IMR-90 (cell line): Measurements from ENCODE around the gene MAPK1. TPM values are rescaled to one million over a fixed set of nuclear protein-coding genes. Genes with fewer than 3 reads are reported as not detected.

Source experiments
- ATAC-seq: fragments of 200-7000 bp; cut with Tn5 transposase; 2 replicates; pipeline ENCODE4 v1.9.1; 2020; ENCODE audit warnings: low read depth, mild to moderate bottlenecking, moderate library complexity
- BruUV-seq: library from RNA; stranded (reverse); fragments of 400-500 nt; replicated peaks from 2 replicates; lab custom pipeline; 2021; lab: Mats Ljungman, UMichigan
- CTCF ChIA-PET: fragments of 300-600 bp; formaldehyde crosslinking; extraction: SDS; loops from one replicate; lab custom pipeline; 2021; ENCODE audit warnings: antibody characterized with exemption; lab: Yijun Ruan, JAX
- POLR2A ChIA-PET: fragments of 300-600 bp; sonication (Branson Sonifier 250); formaldehyde crosslinking; loops from one replicate; lab custom pipeline; 2022; ENCODE audit warnings: antibody characterized with exemption; ENCODE audit not compliant: unreplicated experiment; lab: Charles Lee
- DNase-seq: peaks from one replicate; pipeline ENCODE4 v3.0.0; 2013
- H2AFZ ChIP-seq: replicated peaks from 2 replicates; pipeline ENCODE3; 2013; ENCODE audit warnings: low read length, mild to moderate bottlenecking; ENCODE audit not compliant: poor library complexity
- H2AK5ac ChIP-seq: 2 replicates; pipeline ENCODE4 v1.6.1; 2013; ENCODE audit warnings: low read depth, low read length, inconsistent platforms
- H2AK9ac ChIP-seq: replicated peaks from 2 replicates; pipeline ENCODE3; 2013; ENCODE audit warnings: mild to moderate bottlenecking, low read depth, low read length, moderate library complexity; ENCODE audit not compliant: poor library complexity
- H2BK120ac ChIP-seq: 2 replicates; pipeline ENCODE4 v1.6.1; 2013; ENCODE audit warnings: low read depth, low read length, inconsistent platforms
- H2BK15ac ChIP-seq: 3 replicates; pipeline ENCODE4 v1.6.1; 2013; ENCODE audit warnings: low read depth, low read length, inconsistent platforms
- H2BK20ac ChIP-seq: 2 replicates; pipeline ENCODE4 v1.6.1; 2013; ENCODE audit warnings: low read depth, mild to moderate bottlenecking, inconsistent platforms, low read length, moderate library complexity
- H2BK5ac ChIP-seq: 2 replicates; pipeline ENCODE4 v1.6.1; 2013; ENCODE audit warnings: mild to moderate bottlenecking, low read depth, low read length, inconsistent platforms; ENCODE audit not compliant: poor library complexity, severe bottlenecking
- H3K14ac ChIP-seq: replicated peaks from 2 replicates; pipeline ENCODE4 v1.6.1; 2013; ENCODE audit warnings: low read depth, low read length, inconsistent platforms
- H3K18ac ChIP-seq: 2 replicates; pipeline ENCODE4 v1.6.1; 2013; ENCODE audit warnings: low read depth, low read length, control low read depth
- H3K23ac ChIP-seq: 2 replicates; pipeline ENCODE4 v1.6.1; 2013; ENCODE audit warnings: low read depth, low read length, inconsistent platforms
- H3K27ac ChIP-seq: 2 replicates; pipeline ENCODE4 v1.5.1; 2013; ENCODE audit warnings: mild to moderate bottlenecking, control low read depth, low read length; ENCODE audit not compliant: insufficient read depth
- H3K27me3 ChIP-seq: 2 replicates; pipeline ENCODE4 v1.6.1; 2013; ENCODE audit warnings: low read length; ENCODE audit not compliant: control insufficient read depth, insufficient read depth
- H3K36me3 ChIP-seq: 2 replicates; pipeline ENCODE4 v1.6.1; 2013; ENCODE audit warnings: low read length, mixed read lengths; ENCODE audit not compliant: control insufficient read depth, insufficient read depth
- H3K4ac ChIP-seq: 2 replicates; pipeline ENCODE4 v1.6.1; 2013; ENCODE audit warnings: low read depth, low read length, inconsistent platforms
- H3K4me1 ChIP-seq: 2 replicates; pipeline ENCODE4 v1.6.1; 2013; ENCODE audit warnings: low read length, mixed read lengths; ENCODE audit not compliant: control insufficient read depth, insufficient read depth
- H3K4me2 ChIP-seq: 2 replicates; pipeline ENCODE4 v1.6.1; 2013; ENCODE audit warnings: low read depth, mild to moderate bottlenecking, control low read depth, low read length, moderate library complexity
- H3K4me3 ChIP-seq: 2 replicates; pipeline ENCODE4 v1.5.1; 2013; ENCODE audit warnings: low read depth, mild to moderate bottlenecking, control low read depth, low read length, moderate library complexity; ENCODE audit not compliant: insufficient read depth
- H3K56ac ChIP-seq: 2 replicates; pipeline ENCODE4 v1.6.1; 2013; ENCODE audit warnings: low read length, inconsistent platforms; ENCODE audit not compliant: insufficient read depth; ENCODE audit errors: extremely low read depth
- H3K79me1 ChIP-seq, 2 experiments: 2 replicates each; pipeline ENCODE4 v1.6.1; 2013; ENCODE audit warnings: low read length in 2 of 2, inconsistent platforms in 1 of 2, low read depth in 1 of 2
- H3K9ac ChIP-seq: 2 replicates; pipeline ENCODE4 v1.6.1; 2013; ENCODE audit warnings: low read depth, low read length, control low read depth
- H3K9me1 ChIP-seq: 2 replicates; pipeline ENCODE4 v1.6.1; 2013; ENCODE audit warnings: low read length, inconsistent platforms; ENCODE audit not compliant: insufficient read depth
- H3K9me3 ChIP-seq: 2 replicates; pipeline ENCODE4 v1.6.1; 2013; ENCODE audit warnings: low read length; ENCODE audit not compliant: control insufficient read depth, insufficient read depth
- H4K20me1 ChIP-seq: 2 replicates; pipeline ENCODE4 v1.6.1; 2013; ENCODE audit warnings: low read length, inconsistent platforms; ENCODE audit not compliant: insufficient read depth
- H4K5ac ChIP-seq: 2 replicates; pipeline ENCODE4 v1.6.1; 2013; ENCODE audit warnings: mild to moderate bottlenecking, low read depth, low read length, control low read depth
- H4K8ac ChIP-seq, 2 experiments: 2 replicates each; pipeline ENCODE4 v1.6.1; 2013; ENCODE audit warnings: low read depth in 2 of 2, low read length in 2 of 2, control low read depth in 1 of 2, inconsistent platforms in 1 of 2
- H4K91ac ChIP-seq: 2 replicates; pipeline ENCODE4 v1.6.1; 2013; ENCODE audit warnings: low read depth, low read length, inconsistent platforms; ENCODE audit not compliant: insufficient read depth
- CEBPB ChIP-seq: IDR thresholded peaks from 2 replicates; pipeline ENCODE4 v1.6.1; 2012; ENCODE audit warnings: low read depth, low read length, improper control_type of control experiment
- CHD1 ChIP-seq: IDR thresholded peaks from 2 replicates; pipeline ENCODE4 v1.6.1; 2012; ENCODE audit warnings: low read depth, low read length, improper control_type of control experiment
- FOS ChIP-seq: fragments of 150-350 bp; IDR thresholded peaks from 2 replicates; pipeline ENCODE4 v1.6.1; 2016; ENCODE audit warnings: low read depth, low read length
- MAFK ChIP-seq: IDR thresholded peaks from 2 replicates; pipeline ENCODE4 v1.6.1; 2012; ENCODE audit warnings: low read depth, low read length, improper control_type of control experiment
- MAZ ChIP-seq: IDR thresholded peaks from 2 replicates; pipeline ENCODE4 v1.6.1; 2012; ENCODE audit warnings: low read depth, mild to moderate bottlenecking, low read length, improper control_type of control experiment, moderate library complexity, borderline replicate concordance
- MXI1 ChIP-seq: IDR thresholded peaks from 2 replicates; pipeline ENCODE4 v1.6.1; 2012; ENCODE audit warnings: low read depth, mild to moderate bottlenecking, low read length, moderate library complexity, borderline replicate concordance
- NFE2L2 ChIP-seq: fragments of 150-350 bp; IDR thresholded peaks from 2 replicates; pipeline ENCODE4 v1.6.1; 2016; ENCODE audit warnings: low read depth, mild to moderate bottlenecking, low read length
- POLR2A ChIP-seq: IDR thresholded peaks from 2 replicates; pipeline ENCODE4 v1.6.1; 2012; ENCODE audit warnings: mild to moderate bottlenecking, low read depth, low read length
- RAD21 ChIP-seq: IDR thresholded peaks from 2 replicates; pipeline ENCODE4 v1.6.1; 2012; ENCODE audit warnings: low read length, improper control_type of control experiment
- RCOR1 ChIP-seq: IDR thresholded peaks from 2 replicates; pipeline ENCODE4 v1.6.1; 2012; ENCODE audit warnings: mild to moderate bottlenecking, low read length, improper control_type of control experiment; ENCODE audit not compliant: insufficient replicate concordance
- SMC3 ChIP-seq: fragments of 150-350 bp; IDR thresholded peaks from 2 replicates; pipeline ENCODE4 v1.6.1; 2016; ENCODE audit warnings: low read depth, mild to moderate bottlenecking, antibody characterized with exemption, low read length, moderate library complexity
- WGBS, 2 experiments: methylation state at CpG; one replicate each; pipeline versions ENCODE4 v1.1.5 to v1.1.7; 2013; ENCODE audit warnings: missing lambda C conversion rate in 2 of 2; ENCODE audit not compliant: insufficient read length in 1 of 2; ENCODE audit errors: extremely low coverage in 2 of 2; 5-methylcytosine and 5-hydroxymethylcytosine counted together
- dilution Hi-C: fragments of 300-500 bp; cut with HindIII; formaldehyde crosslinking; loops from one replicate; pipeline ENCODE4 v1.14.3; 2018; ENCODE audit warnings: low sequenced_read_pairs; ENCODE audit not compliant: unreplicated experiment
- in situ Hi-C: fragments of 300-500 bp; cut with MboI; formaldehyde crosslinking; loops from 3 replicates; pipeline ENCODE4 v1.14.3; 2019; ENCODE audit warnings: low sequenced_read_pairs, inconsistent platforms, mixed read lengths
- intact Hi-C: fragments of 100-400 bp; cut with micrococcal nuclease; formaldehyde crosslinking; loops from 2 replicates; pipeline ENCODE4 v1.10.0; 2022
- polyA plus RNA-seq, 3 experiments: library from polyadenylated mRNA; depleted of rRNA; stranded (reverse); fragments of >200 nt; gene quantifications; 2 replicates each; pipeline ENCODE4 v1.2.3, GENCODE V29; 2012; ENCODE audit warnings: low replicate concordance in 1 of 3
- total RNA-seq: library from RNA; depleted of rRNA; stranded (reverse); fragments of >200 nt; gene quantifications from 2 replicates; pipeline ENCODE4 v1.2.3, GENCODE V29; 2012
- TF ChIP-seq, protein P1 (sequence below): fragments of 150-350 bp; IDR thresholded peaks from 2 replicates; pipeline ENCODE4 v1.6.1; 2017; ENCODE audit warnings: mild to moderate bottlenecking, antibody characterized with exemption, low read length, low read depth
- TF ChIP-seq, protein P2 (sequence below): conservative IDR thresholded peaks from 2 replicates; pipeline ENCODE4 v1.5.1; 2012; ENCODE audit warnings: mild to moderate bottlenecking, low read depth, low read length, improper control_type of control experiment
- TF ChIP-seq, protein P3 (sequence below): fragments of 150-350 bp; IDR thresholded peaks from 2 replicates; pipeline ENCODE4 v1.6.1; 2016; ENCODE audit warnings: low read depth, mild to moderate bottlenecking, low read length, moderate library complexity, borderline replicate concordance

The MAPK1 gene
- total and polyA plus RNA-seq, 2 of the 4 experiments (the other 2 are of a cell fraction), result 41.0 to 51.3 TPM

- H4K20me1 ChIP-seq, result peaks cover 97% of the 10 kb centered on the region
- H3K4me1 ChIP-seq, result peaks cover 21% of the 10 kb centered on the region
- H3K4me2 ChIP-seq, result no peak overlapping the region; the same call in 1 of the 2 replicates
- H3K27me3 ChIP-seq, result no peaks in the 10 kb centered on the region
- no peak overlapping the region for H3K9ac ChIP-seq
- no peak overlapping the region for H2BK15ac ChIP-seq
- 0 out of 2 replicates have a peak overlapping the region, but pooled peaks have one; percentile 22 for H3K23ac ChIP-seq
- WGBS, 2 experiments, result 100% methylated on average over 1 of the region's 4 CpGs; no CpG with 5 or more reads in 1 of the 2 experiments
- H2BK120ac ChIP-seq, result no peak overlapping the region
- in situ Hi-C loops, result no loop called here
- no TSS peak for BruUV-seq
- ChIA-PET POLR2A (no interaction called here), CTCF (no interaction called here)
- H3K56ac ChIP-seq, result no peak overlapping the region
- DNase-seq, result peak; percentile 21
- no peak overlapping the region for H3K18ac ChIP-seq
- no peak for TF ChIP-seq CEBPB
- TF ChIP-seq NFE2L2, result no peak
- no peak for TF ChIP-seq MAFK
- TF ChIP-seq FOS, result no peak
- no peak for TF ChIP-seq POLR2A
- TF ChIP-seq, protein P1, sequence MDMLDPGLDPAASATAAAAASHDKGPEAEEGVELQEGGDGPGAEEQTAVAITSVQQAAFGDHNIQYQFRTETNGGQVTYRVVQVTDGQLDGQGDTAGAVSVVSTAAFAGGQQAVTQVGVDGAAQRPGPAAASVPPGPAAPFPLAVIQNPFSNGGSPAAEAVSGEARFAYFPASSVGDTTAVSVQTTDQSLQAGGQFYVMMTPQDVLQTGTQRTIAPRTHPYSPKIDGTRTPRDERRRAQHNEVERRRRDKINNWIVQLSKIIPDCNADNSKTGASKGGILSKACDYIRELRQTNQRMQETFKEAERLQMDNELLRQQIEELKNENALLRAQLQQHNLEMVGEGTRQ, result no peak
- TF ChIP-seq, protein P2, sequence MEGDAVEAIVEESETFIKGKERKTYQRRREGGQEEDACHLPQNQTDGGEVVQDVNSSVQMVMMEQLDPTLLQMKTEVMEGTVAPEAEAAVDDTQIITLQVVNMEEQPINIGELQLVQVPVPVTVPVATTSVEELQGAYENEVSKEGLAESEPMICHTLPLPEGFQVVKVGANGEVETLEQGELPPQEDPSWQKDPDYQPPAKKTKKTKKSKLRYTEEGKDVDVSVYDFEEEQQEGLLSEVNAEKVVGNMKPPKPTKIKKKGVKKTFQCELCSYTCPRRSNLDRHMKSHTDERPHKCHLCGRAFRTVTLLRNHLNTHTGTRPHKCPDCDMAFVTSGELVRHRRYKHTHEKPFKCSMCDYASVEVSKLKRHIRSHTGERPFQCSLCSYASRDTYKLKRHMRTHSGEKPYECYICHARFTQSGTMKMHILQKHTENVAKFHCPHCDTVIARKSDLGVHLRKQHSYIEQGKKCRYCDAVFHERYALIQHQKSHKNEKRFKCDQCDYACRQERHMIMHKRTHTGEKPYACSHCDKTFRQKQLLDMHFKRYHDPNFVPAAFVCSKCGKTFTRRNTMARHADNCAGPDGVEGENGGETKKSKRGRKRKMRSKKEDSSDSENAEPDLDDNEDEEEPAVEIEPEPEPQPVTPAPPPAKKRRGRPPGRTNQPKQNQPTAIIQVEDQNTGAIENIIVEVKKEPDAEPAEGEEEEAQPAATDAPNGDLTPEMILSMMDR, result no peak
- TF ChIP-seq MXI1, result no peak
- TF ChIP-seq, protein P3, sequence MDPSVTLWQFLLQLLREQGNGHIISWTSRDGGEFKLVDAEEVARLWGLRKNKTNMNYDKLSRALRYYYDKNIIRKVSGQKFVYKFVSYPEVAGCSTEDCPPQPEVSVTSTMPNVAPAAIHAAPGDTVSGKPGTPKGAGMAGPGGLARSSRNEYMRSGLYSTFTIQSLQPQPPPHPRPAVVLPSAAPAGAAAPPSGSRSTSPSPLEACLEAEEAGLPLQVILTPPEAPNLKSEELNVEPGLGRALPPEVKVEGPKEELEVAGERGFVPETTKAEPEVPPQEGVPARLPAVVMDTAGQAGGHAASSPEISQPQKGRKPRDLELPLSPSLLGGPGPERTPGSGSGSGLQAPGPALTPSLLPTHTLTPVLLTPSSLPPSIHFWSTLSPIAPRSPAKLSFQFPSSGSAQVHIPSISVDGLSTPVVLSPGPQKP, result no peak
- TF ChIP-seq MAZ, result no peak
- TF ChIP-seq RAD21, result no peak
- no peak for TF ChIP-seq RCOR1
- no peak for TF ChIP-seq SMC3
- TF ChIP-seq CHD1, result no peak
- H4K8ac ChIP-seq, result no peak overlapping the region
- H2AK5ac ChIP-seq, result no peak overlapping the region
- no peak overlapping the region for H2AFZ ChIP-seq
- no peak overlapping the region for H3K4me3 ChIP-seq
- no peak overlapping the region for H2AK9ac ChIP-seq
- no peak overlapping the region for H4K5ac ChIP-seq
- H3K36me3 ChIP-seq, result no peaks in the 10 kb centered on the region
- no peak overlapping the region for H2BK5ac ChIP-seq
- H2BK20ac ChIP-seq, result no peak overlapping the region
- no peak overlapping the region for H3K27ac ChIP-seq
- no peak for ATAC-seq
- no peak overlapping the region for H3K4ac ChIP-seq
- dilution Hi-C loops, result no loop called here
- H3K9me3 ChIP-seq, result no peaks in the 10 kb centered on the region
- H3K79me1 ChIP-seq, result peaks cover 36 to 93% of the 10 kb centered on the region in 2 experiments
- no peak overlapping the region for H4K91ac ChIP-seq
- peaks cover 39% of the 10 kb centered on the region for H3K9me1 ChIP-seq
- intact Hi-C loops, result no loop called here
- H3K14ac ChIP-seq, result peak overlapping the region; percentile 51
These were observed 39.2 kb downstream of the MAPK1 start for GRCh38 chr22:21828268-21828638.
